NCI-H1105 treated with DMSO at 0.1 percent for 48 hours (cell line): ENCODE data around the gene NIM1K.
A peak's percentile ranks its signal among the peaks of the same experiment; 100 is the strongest.
"Not testable (repeated sequence)": the region's sequence is repeated elsewhere in the genome, so short reads cannot be mapped to it uniquely, and the experiment has no call there.

Experiments used
- DNase-seq: peaks from one replicate; lab custom pipeline; 2025; lab: John Stamatoyannopoulos, UW

NIM1K gene

DNA sequence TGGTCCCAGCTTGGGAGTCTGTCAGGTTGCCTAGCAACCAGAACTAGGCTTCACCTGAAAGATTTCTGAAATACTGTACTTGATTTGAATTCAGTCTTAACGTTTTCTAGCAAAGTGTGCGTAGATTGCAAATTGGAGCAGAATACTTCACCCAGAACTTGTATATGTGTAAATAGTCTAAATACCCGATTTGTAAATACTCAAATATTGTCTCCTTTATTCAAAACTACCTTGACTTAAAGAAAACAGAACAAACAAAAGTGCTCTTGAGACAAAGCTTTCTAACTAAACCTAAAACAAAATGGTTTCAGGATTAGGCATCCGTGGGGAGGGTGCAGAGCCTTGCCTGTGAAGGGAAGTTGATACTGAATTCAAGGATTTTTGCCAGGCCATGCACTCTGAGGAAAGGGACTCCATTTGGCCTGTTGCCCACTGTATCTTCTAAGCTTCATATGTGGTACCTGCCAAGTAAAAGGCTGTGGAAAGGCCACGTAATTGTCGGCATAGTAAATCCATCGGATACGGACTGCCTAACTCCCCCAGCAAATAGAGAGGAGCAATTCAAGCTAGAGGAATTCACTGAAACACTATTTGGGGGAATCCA, 121.9 kb downstream of the NIM1K start:
- peak; percentile 83 for DNase-seq

DNA sequence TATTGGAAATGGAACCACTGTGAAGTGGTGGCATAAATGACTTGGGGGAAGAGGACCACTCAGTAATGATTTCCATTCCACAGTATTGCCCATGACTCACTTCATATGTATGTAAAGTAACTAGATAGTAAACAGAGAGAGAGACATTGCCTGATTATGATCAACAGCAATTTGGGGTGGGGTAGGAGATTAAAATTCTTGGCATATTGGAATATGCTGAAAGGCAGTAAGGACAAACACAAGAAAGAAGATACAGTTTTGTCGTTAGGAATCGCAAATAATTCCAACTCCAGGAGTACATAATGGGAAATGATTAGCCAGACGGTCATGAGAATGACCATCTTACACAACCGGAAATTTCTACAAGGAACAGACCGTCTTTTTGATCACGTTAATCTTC, 122.7 kb downstream of the NIM1K start:
- no peak for DNase-seq

GRCh38 chr5:43315263-43315662, 123.2 kb downstream of the NIM1K start:
- no peak for DNase-seq

DNA sequence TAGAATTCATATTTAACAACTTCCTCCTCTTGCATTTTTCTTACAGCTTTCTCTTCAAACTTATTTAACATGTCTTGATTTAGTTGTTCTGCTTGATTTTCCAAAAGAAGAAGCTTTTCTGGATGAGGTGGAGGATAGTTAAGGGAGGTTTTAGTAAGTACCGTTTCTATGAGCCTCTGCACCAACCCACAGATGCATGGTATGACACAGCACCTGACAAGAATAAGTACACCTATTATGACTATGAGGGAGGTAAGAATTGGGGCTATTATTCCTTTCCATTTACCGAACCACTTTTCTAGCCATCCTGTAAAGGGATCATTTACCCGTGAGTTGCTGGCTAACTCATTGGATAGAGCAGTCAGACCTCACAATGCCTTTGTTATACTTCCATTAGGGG, 123.7 kb downstream of the NIM1K start:
- DNase-seq, result no peak

DNA sequence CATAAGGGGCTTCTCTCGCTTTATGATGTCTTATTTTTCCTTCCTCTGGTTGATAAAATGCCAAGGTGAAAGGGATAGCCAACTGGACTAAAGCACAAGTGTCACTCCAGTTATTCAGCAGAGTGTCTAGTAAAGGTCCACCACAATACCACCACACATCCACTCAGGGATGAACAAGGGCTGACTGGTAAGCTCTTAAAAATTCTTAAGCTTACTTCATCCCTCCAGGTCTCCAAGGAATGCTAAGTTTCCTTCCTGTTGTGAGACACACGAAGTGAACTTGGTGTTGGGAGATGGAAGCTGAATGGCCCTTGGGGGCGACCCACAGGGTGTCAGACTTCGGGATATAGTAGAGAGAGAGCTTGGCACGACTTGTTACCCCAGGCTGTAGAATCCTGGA, 124.4 kb downstream of the NIM1K start:
- no peak for DNase-seq

GRCh38 chr5:43320846-43321245, 128.8 kb downstream of the NIM1K start:
- DNase-seq, result no peak

GRCh38 chr5:43323488-43323887, 131.5 kb downstream of the NIM1K start:
- DNase-seq, result not testable (repeated sequence)

GRCh38 chr5:43325624-43326023, 133.6 kb downstream of the NIM1K start:
- not testable (repeated sequence) for DNase-seq
